OCI-LY7 (cell line): ENCODE measurements around the gene NFYC. TPM values are rescaled to one million over a fixed set of nuclear protein-coding genes. Genes with fewer than 3 reads are reported as not detected.

Experiments
- BruUV-seq: library from RNA; stranded (reverse); fragments of 400-500 nt; replicated peaks from 2 replicates; lab custom pipeline; 2021; lab: Mats Ljungman, UMichigan
- CTCF ChIA-PET: fragments of 300-600 bp; sonication (Branson Sonifier 250); formaldehyde crosslinking; loops from one replicate; lab custom pipeline; 2022; ENCODE audit warnings: antibody characterized with exemption; ENCODE audit not compliant: unreplicated experiment; lab: Charles Lee
- POLR2A ChIA-PET: fragments of 300-600 bp; sonication (Branson Sonifier 250); formaldehyde crosslinking; loops from one replicate; lab custom pipeline; 2022; ENCODE audit warnings: antibody characterized with exemption; lab: Charles Lee
- DNase-seq: peaks from one replicate; pipeline ENCODE4 v3.0.0-alpha.2; 2015; ENCODE audit warnings: low spot score
- H2AFZ ChIP-seq: fragments of 200-600 bp; sonication (generic), shearing (Covaris generic); 2 replicates; pipeline ENCODE4 v1.6.1; 2014; ENCODE audit warnings: mild to moderate bottlenecking, antibody characterized with exemption, low read length, moderate library complexity
- H3K27ac ChIP-seq: fragments of 200-600 bp; sonication (generic); 2 replicates; pipeline ENCODE4 v1.5.1; 2014; ENCODE audit warnings: mixed run types, low read depth, mild to moderate bottlenecking, moderate library complexity, low read length, inconsistent platforms; ENCODE audit not compliant: poor library complexity, severe bottlenecking
- H3K36me3 ChIP-seq: fragments of 200-600 bp; sonication (generic); 2 replicates; pipeline ENCODE4 v1.6.1; 2014; ENCODE audit warnings: mild to moderate bottlenecking, antibody characterized with exemption, low read length, moderate library complexity, mixed read lengths; ENCODE audit not compliant: insufficient read depth
- H3K4me1 ChIP-seq: fragments of 200-600 bp; sonication (generic); 2 replicates; pipeline ENCODE4 v1.5.1; 2014; ENCODE audit warnings: mild to moderate bottlenecking, low read length; ENCODE audit not compliant: insufficient read depth, poor library complexity, severe bottlenecking
- H3K4me2 ChIP-seq: fragments of 200-600 bp; sonication (generic); 2 replicates; pipeline ENCODE4 v1.6.1; 2014; ENCODE audit warnings: mild to moderate bottlenecking, low read length
- H3K4me3 ChIP-seq: fragments of 200-600 bp; sonication (generic); 2 replicates; pipeline ENCODE4 v1.5.1; 2014; ENCODE audit warnings: mild to moderate bottlenecking, low read depth, low read length; ENCODE audit not compliant: poor library complexity, severe bottlenecking
- H3K79me2 ChIP-seq: fragments of 200-600 bp; sonication (generic); 2 replicates; pipeline ENCODE4 v1.6.1; 2016; ENCODE audit warnings: low read depth, mild to moderate bottlenecking, low read length, moderate library complexity, mixed read lengths; ENCODE audit not compliant: insufficient read depth
- H3K9me2 ChIP-seq: fragments of 200-600 bp; sonication (generic); 2 replicates; pipeline ENCODE4 v1.6.1; 2016; ENCODE audit warnings: mild to moderate bottlenecking, low read length, mixed read lengths; ENCODE audit not compliant: insufficient read depth
- H3K9me3 ChIP-seq: fragments of 200-600 bp; sonication (generic); 2 replicates; pipeline ENCODE4 v1.6.1; 2014; ENCODE audit warnings: mild to moderate bottlenecking, mixed run types, low read length, mixed read lengths
- H4K20me1 ChIP-seq: fragments of 200-600 bp; sonication (generic); 2 replicates; pipeline ENCODE4 v1.6.1; 2014; ENCODE audit warnings: mild to moderate bottlenecking, antibody characterized with exemption, low read length, moderate library complexity, mixed read lengths; ENCODE audit not compliant: insufficient read depth
- CTCF ChIP-seq: fragments of 200-600 bp; sonication (generic); conservative IDR thresholded peaks from 2 replicates; pipeline ENCODE4 v1.5.1; 2014; ENCODE audit warnings: mild to moderate bottlenecking, antibody characterized with exemption, low read length, moderate library complexity, mixed read lengths
- EZH2phosphoT487 ChIP-seq: fragments of 200-600 bp; sonication (generic); IDR thresholded peaks from 2 replicates; pipeline ENCODE4 v1.6.1; 2018; ENCODE audit warnings: low read depth, borderline replicate concordance, mild to moderate bottlenecking, mixed run types, antibody characterized with exemption, low read length, moderate library complexity, mixed read lengths
- intact Hi-C: fragments of 100-400 bp; cut with micrococcal nuclease; formaldehyde crosslinking; loops from one replicate; pipeline ENCODE4 v1.10.0; 2022; ENCODE audit not compliant: unreplicated experiment
- total RNA-seq, 2 experiments: library from RNA; depleted of rRNA in 1 of 2; stranded (reverse); fragments of >200 nt in 1 of 2; shearing (Covaris generic) in 1 of 2; gene quantifications; 2 replicates each; pipeline ENCODE4 v1.2.3, GENCODE V29; 2014 to 2022

The NFYC gene
- total RNA-seq, 2 experiments from 2014 or later: 39.1 to 71.0 TPM

GRCh38 chr1:40708750-40709099, 17.2 kb downstream of the NFYC start:
- intact Hi-C loops: no loop called here
- peak; percentile 90 for DNase-seq
- Histone ChIP-seq H3K4me1 (peaks cover 62% of the 10 kb centered on the region), H2AFZ (peak overlapping the region; percentile 59; the same call in 1 of the 2 replicates), H3K4me3 (peak overlapping the region; percentile 78), H3K79me2 (peaks cover 99% of the 10 kb centered on the region), H4K20me1 (peaks cover 4% of the 10 kb centered on the region; the same call in 1 of the 2 replicates), H3K36me3 (peaks cover 5% of the 10 kb centered on the region), H3K4me2 (peak overlapping the region; percentile 90), H3K9me2 (no peaks in the 10 kb centered on the region), H3K27ac (peak overlapping the region; percentile 86), H3K9me3 (no peaks in the 10 kb centered on the region)
- POLR2A ChIA-PET: interaction anchor here (0.6 to 15.4 kb wide), 4 partner anchors 13 to 34 kb away, joined by 4 to 168 read pairs (median 4); partner anchors contain the start of gene NFYC
- no peak for TF ChIP-seq CTCF
- no peak for TF ChIP-seq EZH2phosphoT487
- no TSS peak for BruUV-seq
- CTCF ChIA-PET: interaction anchor here (0.5 to 0.7 kb wide), 2 partner anchors 15 to 1251 kb away, joined by 3 to 7 read pairs; no protein-coding TSS in a partner anchor

DNA sequence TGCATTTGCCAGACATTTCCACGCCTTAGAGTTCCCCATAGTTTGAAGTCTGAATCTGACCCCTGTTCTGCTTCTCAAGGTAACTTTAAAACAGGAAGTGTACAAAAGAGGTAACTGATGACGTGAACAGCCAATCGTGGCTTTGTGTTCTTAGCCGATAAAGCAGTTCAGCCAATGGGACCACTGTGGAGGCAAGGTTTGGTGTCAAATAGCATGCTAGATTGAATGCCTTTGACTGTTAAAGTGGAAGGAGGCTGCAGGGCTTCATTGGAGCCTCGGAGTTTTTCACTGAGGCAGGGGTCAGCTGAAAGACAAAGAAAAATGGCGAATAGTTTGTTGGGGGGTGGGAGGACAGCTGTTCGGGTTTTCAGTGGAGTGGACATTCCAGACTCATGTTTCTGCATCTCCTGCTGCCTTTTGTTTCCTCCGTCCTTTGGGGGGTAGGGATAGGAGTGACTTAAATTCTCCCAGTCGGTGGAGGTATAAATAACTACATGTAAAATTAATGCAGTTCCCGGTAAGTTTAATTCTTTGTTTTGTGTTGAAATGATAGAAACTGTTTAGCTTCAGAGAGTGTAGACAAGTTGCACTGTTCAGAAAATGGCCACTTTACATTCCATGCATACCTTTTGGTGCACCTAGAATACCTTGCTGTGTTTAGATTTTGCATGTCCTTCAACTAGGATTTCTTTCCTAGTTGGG, 17.7 kb downstream of the NFYC start:
- POLR2A ChIA-PET: interaction anchor here (0.6 to 15.4 kb wide), 7 partner anchors 8 to 46 kb away, joined by 4 to 168 read pairs (median 6); partner anchors contain the start of gene NFYC
- peak; percentile 97 for DNase-seq
- no TSS peak for BruUV-seq

More for the DNA sequence above, 17.7 kb downstream of the NFYC start:
- Histone ChIP-seq H3K9me3 (no peaks in the 10 kb centered on the region), H3K27ac (peak overlapping the region; percentile 86), H3K9me2 (no peaks in the 10 kb centered on the region), H3K4me1 (peaks cover 61% of the 10 kb centered on the region), H4K20me1 (peaks cover 4% of the 10 kb centered on the region; the same call in 1 of the 2 replicates), H3K4me2 (peak overlapping the region; percentile 90), H2AFZ (peak overlapping the region; percentile 59; the same call in 1 of the 2 replicates), H3K79me2 (peaks cover 99% of the 10 kb centered on the region), H3K4me3 (peak overlapping the region; percentile 78), H3K36me3 (peaks cover 10% of the 10 kb centered on the region)
- intact Hi-C loops: no loop called here
- CTCF ChIA-PET: interaction anchor here (0.5 to 1.0 kb wide), 3 partner anchors 8 to 1252 kb away, joined by 3 to 7 read pairs (median 4); no protein-coding TSS in a partner anchor
- no peak for TF ChIP-seq EZH2phosphoT487
- TF ChIP-seq CTCF: no peak
